Measurements from ENCODE around the gene PAGR1. TPM values are rescaled to one million over a fixed set of nuclear protein-coding genes. Genes with fewer than 3 reads are reported as not detected.

Gene PAGR1
- total and polyA plus RNA-seq, 2 of the 4 experiments (the other 2 are of a cell fraction) = 10.6 to 22.1 TPM

DNA sequence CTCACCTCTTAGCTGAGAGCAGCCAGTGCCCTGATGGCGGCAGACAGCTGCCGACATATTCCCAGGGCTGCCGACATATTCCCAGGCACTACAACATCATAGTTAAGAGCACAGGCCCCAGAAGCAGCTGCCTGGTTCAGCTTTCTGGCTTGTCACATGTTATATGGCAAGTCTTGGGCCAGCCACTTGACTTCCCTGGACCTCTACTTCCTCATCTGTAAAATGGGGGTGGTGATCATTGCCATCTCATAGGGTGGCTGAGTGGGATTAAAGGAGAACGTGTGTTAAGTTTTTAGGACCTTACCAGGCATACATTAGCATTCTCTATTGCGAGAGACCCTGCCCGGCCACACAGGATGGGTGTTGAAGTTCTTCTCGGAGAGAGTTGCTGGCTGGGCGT is 28.0 kb downstream of the PAGR1 start:
- Histone ChIP-seq H3K23ac (ENCODE audit: low read depth, low read length) (no peak overlapping the region), H4K20me1 (ENCODE audit: insufficient read depth, low read length) (no peaks in the 10 kb centered on the region; the same call in 1 of the 2 replicates), H4K8ac (ENCODE audit: low read depth in 2 of 2, low read length in 2 of 2) (no peak overlapping the region), H4K5ac (ENCODE audit: low read depth, low read length) (no peak overlapping the region), H3K79me1 (ENCODE audit: low read depth in 1 of 2, low read length in 2 of 2) (peaks cover 0 to 32% of the 10 kb centered on the region in 2 experiments; a peak in 1 of 4 replicates), H3K4me1 (ENCODE audit: control insufficient read depth, insufficient read depth, low read length) (no peaks in the 10 kb centered on the region; the same call in 1 of the 2 replicates), H3K9me3 (ENCODE audit: control insufficient read depth, insufficient read depth, low read length) (no peaks in the 10 kb centered on the region), H4K91ac (ENCODE audit: insufficient read depth, low read depth, low read length) (no peak overlapping the region), H3K56ac (ENCODE audit: extremely low read depth, insufficient read depth, low read length) (no peak overlapping the region), H3K4me3 (ENCODE audit: insufficient read depth, low read depth, low read length) (no peak overlapping the region), H3K36me3 (ENCODE audit: control insufficient read depth, insufficient read depth, low read length) (peaks cover 76% of the 10 kb centered on the region), H2BK15ac (ENCODE audit: low read depth, low read length) (no peak overlapping the region), H3K27me3 (ENCODE audit: control insufficient read depth, insufficient read depth, low read length) (no peaks in the 10 kb centered on the region), H3K18ac (ENCODE audit: low read depth, low read length) (no peak overlapping the region), H2AK5ac (ENCODE audit: low read depth, low read length) (no peak overlapping the region), H3K9me1 (ENCODE audit: insufficient read depth, low read length) (no peaks in the 10 kb centered on the region), H3K4ac (ENCODE audit: low read depth, low read length) (no peak overlapping the region), H2BK20ac (ENCODE audit: low read depth, low read length) (no peak overlapping the region), H2AFZ (replicated peaks; ENCODE audit: low read length, poor library complexity) (no peak overlapping the region), H2BK120ac (ENCODE audit: low read depth, low read length) (no peak overlapping the region), H3K9ac (ENCODE audit: low read depth, low read length) (no peak overlapping the region), H3K14ac (replicated peaks; ENCODE audit: low read depth, low read length) (no peak overlapping the region), H2AK9ac (replicated peaks; ENCODE audit: low read depth, low read length, poor library complexity) (no peak overlapping the region), H2BK5ac (ENCODE audit: low read depth, low read length, poor library complexity, severe bottlenecking) (no peak overlapping the region), H3K4me2 (ENCODE audit: low read depth, low read length) (no peak overlapping the region), H3K27ac (ENCODE audit: insufficient read depth, low read length) (no peak overlapping the region)
- WGBS, 2 experiments (ENCODE audit: extremely low coverage in 2 of 2, insufficient read length in 1 of 2) = no CpG with 5 or more reads among the region's 8 CpGs
- no peak for DNase-seq
- in situ Hi-C loops (cut with MboI; ENCODE audit: low sequenced_read_pairs) = no loop called here
- ChIA-PET CTCF (interaction anchor here (0.6 kb wide), 1 partner anchor 19 kb away, joined by 4 read pairs; no protein-coding TSS in a partner anchor), POLR2A (ENCODE audit: unreplicated experiment) (no interaction called here)
- no TSS peak for BruUV-seq (replicated peaks)
- ATAC-seq (ENCODE audit: low read depth) = no peak
- intact Hi-C loops (cut with micrococcal nuclease) = no loop called here
- dilution Hi-C loops (cut with HindIII; ENCODE audit: low sequenced_read_pairs, unreplicated experiment) = no loop called here
- no peak for TF ChIP-seq RFX5 (IDR thresholded peaks at IDR 0.05; ENCODE audit: low read depth, low read length)
- TF ChIP-seq, protein P1, sequence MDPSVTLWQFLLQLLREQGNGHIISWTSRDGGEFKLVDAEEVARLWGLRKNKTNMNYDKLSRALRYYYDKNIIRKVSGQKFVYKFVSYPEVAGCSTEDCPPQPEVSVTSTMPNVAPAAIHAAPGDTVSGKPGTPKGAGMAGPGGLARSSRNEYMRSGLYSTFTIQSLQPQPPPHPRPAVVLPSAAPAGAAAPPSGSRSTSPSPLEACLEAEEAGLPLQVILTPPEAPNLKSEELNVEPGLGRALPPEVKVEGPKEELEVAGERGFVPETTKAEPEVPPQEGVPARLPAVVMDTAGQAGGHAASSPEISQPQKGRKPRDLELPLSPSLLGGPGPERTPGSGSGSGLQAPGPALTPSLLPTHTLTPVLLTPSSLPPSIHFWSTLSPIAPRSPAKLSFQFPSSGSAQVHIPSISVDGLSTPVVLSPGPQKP (IDR thresholded peaks at IDR 0.05; ENCODE audit: borderline replicate concordance, low read depth, low read length) = no peak
- no peak for TF ChIP-seq FOS (IDR thresholded peaks at IDR 0.05; ENCODE audit: low read depth, low read length)
- TF ChIP-seq MXI1 (IDR thresholded peaks at IDR 0.05; ENCODE audit: borderline replicate concordance, low read depth, low read length) = no peak
- TF ChIP-seq, protein P2, sequence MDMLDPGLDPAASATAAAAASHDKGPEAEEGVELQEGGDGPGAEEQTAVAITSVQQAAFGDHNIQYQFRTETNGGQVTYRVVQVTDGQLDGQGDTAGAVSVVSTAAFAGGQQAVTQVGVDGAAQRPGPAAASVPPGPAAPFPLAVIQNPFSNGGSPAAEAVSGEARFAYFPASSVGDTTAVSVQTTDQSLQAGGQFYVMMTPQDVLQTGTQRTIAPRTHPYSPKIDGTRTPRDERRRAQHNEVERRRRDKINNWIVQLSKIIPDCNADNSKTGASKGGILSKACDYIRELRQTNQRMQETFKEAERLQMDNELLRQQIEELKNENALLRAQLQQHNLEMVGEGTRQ (IDR thresholded peaks at IDR 0.05; ENCODE audit: low read depth, low read length) = no peak
- TF ChIP-seq CEBPB (IDR thresholded peaks at IDR 0.05; ENCODE audit: low read depth, low read length) = no peak
- TF ChIP-seq BHLHE40 (IDR thresholded peaks at IDR 0.05; ENCODE audit: low read depth, low read length) = no peak
